ENCODE results near the gene SEC16A. TPM values are rescaled to one million over a fixed set of nuclear protein-coding genes. Genes with fewer than 3 reads are reported as not detected.

The SEC16A gene
- total and polyA plus RNA-seq, 3 donors from 2014 or later, result 67.8 to 103 (median 90.4) TPM

DNA sequence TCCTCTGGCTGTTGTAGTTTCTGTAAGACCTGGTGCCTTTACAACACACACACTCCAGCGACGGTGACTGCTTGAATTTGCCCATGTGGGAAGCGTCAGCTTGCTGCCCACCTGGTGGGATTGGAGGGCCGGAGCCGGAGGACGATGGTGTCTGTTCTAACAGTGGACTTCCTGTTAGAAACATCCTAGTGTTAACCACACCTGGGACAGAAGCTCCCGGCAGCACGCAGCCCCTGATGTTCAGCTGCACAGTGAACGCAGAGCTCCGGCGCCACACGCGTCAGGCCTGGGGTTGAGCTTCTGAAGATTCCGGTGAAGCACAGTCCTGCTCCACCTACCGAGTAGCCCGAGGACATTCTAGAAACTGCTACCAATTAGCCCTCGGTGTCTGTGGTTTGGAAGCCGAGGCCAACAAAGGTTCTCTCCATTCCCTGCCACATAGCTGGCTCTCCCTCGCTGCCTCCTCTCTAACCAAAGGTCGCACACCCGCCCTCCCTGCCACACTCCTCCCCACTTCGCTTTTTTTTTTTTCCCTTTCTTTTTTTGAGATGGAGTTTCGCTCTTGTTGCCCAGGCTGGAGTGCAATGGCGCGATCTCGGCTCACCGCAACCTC, 58.0 kb downstream of the SEC16A start:
- Histone ChIP-seq H3K4me3 (no peak overlapping the region), H3K9me3 (no peaks in the 10 kb centered on the region), H3K27ac (no peak overlapping the region), H3K36me3 (ENCODE audit: low read depth, missing control alignments) (no peaks in the 10 kb centered on the region), H3K27me3 (no peaks in the 10 kb centered on the region), H3K4me1 (no peaks in the 10 kb centered on the region)
- no peak for DNase-seq
- WGBS, 2 donors, result 87 to 91% methylated on average over 19 to 27 of the region's 27 CpGs
- TF ChIP-seq POLR2A (IDR thresholded peaks at IDR 0.05), result no peak
- TF ChIP-seq, protein P1, sequence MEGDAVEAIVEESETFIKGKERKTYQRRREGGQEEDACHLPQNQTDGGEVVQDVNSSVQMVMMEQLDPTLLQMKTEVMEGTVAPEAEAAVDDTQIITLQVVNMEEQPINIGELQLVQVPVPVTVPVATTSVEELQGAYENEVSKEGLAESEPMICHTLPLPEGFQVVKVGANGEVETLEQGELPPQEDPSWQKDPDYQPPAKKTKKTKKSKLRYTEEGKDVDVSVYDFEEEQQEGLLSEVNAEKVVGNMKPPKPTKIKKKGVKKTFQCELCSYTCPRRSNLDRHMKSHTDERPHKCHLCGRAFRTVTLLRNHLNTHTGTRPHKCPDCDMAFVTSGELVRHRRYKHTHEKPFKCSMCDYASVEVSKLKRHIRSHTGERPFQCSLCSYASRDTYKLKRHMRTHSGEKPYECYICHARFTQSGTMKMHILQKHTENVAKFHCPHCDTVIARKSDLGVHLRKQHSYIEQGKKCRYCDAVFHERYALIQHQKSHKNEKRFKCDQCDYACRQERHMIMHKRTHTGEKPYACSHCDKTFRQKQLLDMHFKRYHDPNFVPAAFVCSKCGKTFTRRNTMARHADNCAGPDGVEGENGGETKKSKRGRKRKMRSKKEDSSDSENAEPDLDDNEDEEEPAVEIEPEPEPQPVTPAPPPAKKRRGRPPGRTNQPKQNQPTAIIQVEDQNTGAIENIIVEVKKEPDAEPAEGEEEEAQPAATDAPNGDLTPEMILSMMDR (IDR thresholded peaks at IDR 0.05), result no peak
- intact Hi-C loops (cut with DNase I; ENCODE audit: low total_unique reads), result no loop called here

DNA sequence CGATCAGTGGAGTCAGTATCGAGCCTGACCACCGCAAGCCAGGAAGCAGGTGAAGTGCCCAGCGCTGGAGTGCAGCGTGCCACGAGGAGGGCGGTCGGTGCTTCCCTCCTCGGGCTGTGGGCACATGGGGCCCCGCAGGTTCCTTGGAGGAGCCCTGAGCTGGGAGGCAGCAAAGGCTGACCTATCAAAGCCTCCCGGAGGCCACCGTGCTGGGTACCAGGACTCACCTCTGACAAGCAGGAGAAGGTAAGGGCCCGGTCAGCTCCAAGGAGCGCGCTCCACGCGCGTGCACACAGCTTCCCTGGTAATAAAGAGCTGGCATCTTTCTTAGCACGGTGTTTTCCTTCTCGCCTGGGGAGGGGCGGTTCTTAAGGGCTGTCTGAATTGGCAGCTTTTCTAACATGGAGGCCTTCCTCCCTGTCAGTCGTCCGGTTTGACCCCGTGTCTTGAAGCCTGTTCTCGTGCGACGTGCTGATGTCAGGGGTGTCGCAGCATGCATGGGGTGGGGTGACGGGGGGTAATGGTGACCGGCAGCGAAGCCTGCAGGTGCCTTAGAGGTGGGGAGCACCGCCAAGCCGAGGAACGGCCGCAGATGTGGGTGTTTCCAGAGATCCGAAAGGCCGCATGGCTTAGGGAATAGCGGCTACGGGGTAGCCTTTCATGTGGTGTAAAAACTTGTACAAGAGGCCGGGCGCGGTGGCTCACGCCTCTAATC, 59.3 kb downstream of the SEC16A start:
- no peak for DNase-seq
- Histone ChIP-seq H3K9me3 (no peaks in the 10 kb centered on the region), H3K36me3 (ENCODE audit: low read depth, missing control alignments) (no peaks in the 10 kb centered on the region), H3K27ac (no peak overlapping the region), H3K27me3 (no peaks in the 10 kb centered on the region), H3K4me1 (no peaks in the 10 kb centered on the region), H3K4me3 (no peak overlapping the region)
- TF ChIP-seq, protein P1 (IDR thresholded peaks at IDR 0.05), result no peak
- no peak for TF ChIP-seq POLR2A (IDR thresholded peaks at IDR 0.05)
- WGBS, 2 donors, result 88 to 92% methylated on average over 33 to 43 of the region's 43 CpGs
- intact Hi-C loops (cut with DNase I; ENCODE audit: low total_unique reads), result no loop called here

DNA sequence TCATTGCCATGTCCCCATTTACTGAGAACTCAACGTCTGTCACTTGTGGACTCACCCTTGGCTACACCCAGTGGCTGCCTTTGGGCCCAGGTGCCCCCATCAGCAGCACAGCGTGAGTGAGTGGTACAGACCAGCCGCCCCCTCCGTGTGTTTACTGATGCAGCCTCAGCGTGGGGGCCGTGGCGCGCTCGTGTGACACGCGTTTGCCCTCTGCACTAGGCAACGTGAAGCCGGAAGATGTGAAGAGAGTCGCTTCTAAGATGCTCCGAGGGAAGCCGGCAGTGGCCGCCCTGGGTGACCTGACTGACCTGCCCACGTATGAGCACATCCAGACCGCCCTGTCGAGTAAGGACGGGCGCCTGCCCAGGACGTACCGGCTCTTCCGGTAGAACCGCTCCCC, 60.0 kb downstream of the SEC16A start:
- no peak for DNase-seq
- no peaks in the 10 kb centered on the region for H3K4me1 ChIP-seq
- TF ChIP-seq, protein P1 (IDR thresholded peaks at IDR 0.05), result no peak
- no peak for TF ChIP-seq POLR2A (IDR thresholded peaks at IDR 0.05)
- H3K27me3 ChIP-seq, result no peaks in the 10 kb centered on the region
- WGBS, 2 donors, result 94% methylated on average over 9 to 26 of the region's 26 CpGs
- H3K27ac ChIP-seq, result no peak overlapping the region
- H3K9me3 ChIP-seq, result no peaks in the 10 kb centered on the region
- intact Hi-C loops (cut with DNase I; ENCODE audit: low total_unique reads), result no loop called here
- H3K4me3 ChIP-seq, result no peak overlapping the region
- H3K36me3 ChIP-seq (ENCODE audit: low read depth, missing control alignments), result no peaks in the 10 kb centered on the region

DNA sequence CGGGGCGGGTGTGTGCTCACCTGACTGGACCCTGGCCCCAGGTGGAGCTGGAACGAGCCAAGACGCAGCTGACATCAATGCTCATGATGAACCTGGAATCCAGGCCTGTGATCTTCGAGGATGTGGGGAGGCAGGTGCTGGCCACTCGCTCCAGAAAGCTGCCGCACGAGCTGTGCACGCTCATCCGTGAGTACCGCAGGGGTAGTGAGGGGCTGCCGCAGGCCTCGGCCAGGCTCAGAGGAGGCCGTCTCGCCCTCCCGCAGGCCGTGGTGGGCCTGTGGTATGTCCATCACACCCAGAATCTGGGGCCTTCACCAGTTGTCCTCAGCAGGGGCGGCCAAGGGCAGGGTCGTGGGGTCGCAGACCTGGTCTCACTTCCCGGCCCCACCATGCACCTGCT, 61.0 kb downstream of the SEC16A start:
- Histone ChIP-seq H3K4me3 (no peak overlapping the region), H3K36me3 (ENCODE audit: low read depth, missing control alignments) (no peaks in the 10 kb centered on the region), H3K27me3 (no peaks in the 10 kb centered on the region), H3K9me3 (no peaks in the 10 kb centered on the region), H3K27ac (no peak overlapping the region), H3K4me1 (no peaks in the 10 kb centered on the region)
- TF ChIP-seq, protein P1 (IDR thresholded peaks at IDR 0.05), result no peak
- 92 to 94% methylated on average over 12 to 21 of the region's 21 CpGs for WGBS, 2 donors
- DNase-seq, result no peak
- intact Hi-C loops (cut with DNase I; ENCODE audit: low total_unique reads), result no loop called here

DNA sequence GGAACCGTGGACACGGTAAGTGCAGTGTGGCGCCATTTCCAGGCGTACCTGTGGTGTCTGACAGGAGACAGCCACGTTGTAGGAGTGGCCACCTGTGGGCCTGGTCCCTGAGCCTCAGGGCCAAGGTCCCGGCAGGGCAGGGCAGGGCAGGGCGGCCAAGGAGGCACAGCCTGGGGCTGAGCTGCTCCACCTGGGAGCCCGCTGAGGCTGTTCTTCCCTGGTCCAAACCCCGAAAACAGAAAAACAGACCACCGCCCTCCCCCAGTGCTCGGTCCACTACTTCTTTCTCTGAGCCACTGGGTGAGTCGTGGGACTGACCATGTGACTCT, 63.8 kb downstream of the SEC16A start:
- no peaks in the 10 kb centered on the region for H3K36me3 ChIP-seq (ENCODE audit: low read depth, missing control alignments)
- H3K9me3 ChIP-seq, result no peaks in the 10 kb centered on the region
- no peak overlapping the region for H3K27ac ChIP-seq
- 91 to 92% methylated on average over 11 to 12 of the region's 12 CpGs for WGBS, 2 donors
- TF ChIP-seq, protein P1 (IDR thresholded peaks at IDR 0.05), result no peak
- TF ChIP-seq POLR2A (IDR thresholded peaks at IDR 0.05), result no peak
- H3K27me3 ChIP-seq, result no peaks in the 10 kb centered on the region
- intact Hi-C loops (cut with DNase I; ENCODE audit: low total_unique reads), result no loop called here
- DNase-seq, result no peak
- H3K4me1 ChIP-seq, result no peaks in the 10 kb centered on the region
- no peak overlapping the region for H3K4me3 ChIP-seq
